Ureter (tissue), 1 donor: ENCODE results near the gene BIRC6. TPM values are rescaled to one million over a fixed set of nuclear protein-coding genes. Genes with fewer than 3 reads are reported as not detected.

Experiments used
- DNase-seq: peaks from one replicate; pipeline ENCODE4 v3.0.0-alpha.2; 2020; ENCODE audit warnings: low spot score
- total RNA-seq: library from RNA; stranded (reverse); gene quantifications from one replicate; pipeline ENCODE4 v1.2.4, GENCODE V29; 2023
- donor health status: DM: yes; HTN: yes; CAD: no.

The BIRC6 gene
- total RNA-seq, 1 donor from 2014 or later: 172 TPM

GRCh38 chr2:32372519-32373182, 15.8 kb downstream of the BIRC6 start:
- DNase-seq: no peak

- DNase-seq: no peak
Measured at GRCh38 chr2:32375228-32375892, 18.5 kb downstream of the BIRC6 start.

- DNase-seq: no peak
Measured at GRCh38 chr2:32376756-32377155, 19.9 kb downstream of the BIRC6 start.

- DNase-seq: no peak
Measured at GRCh38 chr2:32377928-32378327, 21.1 kb downstream of the BIRC6 start.

GRCh38 chr2:32379352-32379751, 22.5 kb downstream of the BIRC6 start:
- DNase-seq: no peak

- no peak for DNase-seq
Measured at GRCh38 chr2:32383858-32384257, 27.0 kb downstream of the BIRC6 start.

- no peak for DNase-seq
Measured at GRCh38 chr2:32384529-32384928, 27.7 kb downstream of the BIRC6 start.

- no peak for DNase-seq
Measured at GRCh38 chr2:32386739-32387138, 29.9 kb downstream of the BIRC6 start.

GRCh38 chr2:32399221-32399620, 42.4 kb downstream of the BIRC6 start:
- DNase-seq: no peak

- DNase-seq: no peak
Measured at GRCh38 chr2:32402091-32402490, 45.3 kb downstream of the BIRC6 start.

GRCh38 chr2:32403782-32404181, 47.0 kb downstream of the BIRC6 start:
- no peak for DNase-seq

GRCh38 chr2:32404691-32405090, 47.9 kb downstream of the BIRC6 start:
- no peak for DNase-seq

- DNase-seq: no peak
Measured at GRCh38 chr2:32416519-32416918, 59.7 kb downstream of the BIRC6 start.

- DNase-seq: no peak
Measured at GRCh38 chr2:32417659-32418058, 60.8 kb downstream of the BIRC6 start.

GRCh38 chr2:32418778-32419177, 62.0 kb downstream of the BIRC6 start:
- DNase-seq: no peak

- no peak for DNase-seq
Measured at GRCh38 chr2:32422133-32422532, 65.3 kb downstream of the BIRC6 start.

- DNase-seq: no peak
Measured at GRCh38 chr2:32423536-32423935, 66.7 kb downstream of the BIRC6 start.

GRCh38 chr2:32424739-32425138, 67.9 kb downstream of the BIRC6 start:
- DNase-seq: no peak

- DNase-seq: no peak
Measured at GRCh38 chr2:32425719-32426141, 68.9 kb downstream of the BIRC6 start.

GRCh38 chr2:32427672-32428610, 71.1 kb downstream of the BIRC6 start:
- DNase-seq: no peak

GRCh38 chr2:32430804-32431203, 74.0 kb downstream of the BIRC6 start:
- DNase-seq: no peak

- DNase-seq: no peak
Measured at GRCh38 chr2:32436150-32436549, 79.3 kb downstream of the BIRC6 start.
